GM12801 (cell line): ENCODE results near the gene NLRP1.

ENCODE experiments used
- TF ChIP-seq, protein P1 (sequence below): IDR thresholded peaks from one replicate; pipeline ENCODE4 v1.5.1; 2011; ENCODE audit warnings: control low read depth; ENCODE audit not compliant: insufficient read length; ENCODE audit errors: extremely low read depth

NLRP1 gene

DNA sequence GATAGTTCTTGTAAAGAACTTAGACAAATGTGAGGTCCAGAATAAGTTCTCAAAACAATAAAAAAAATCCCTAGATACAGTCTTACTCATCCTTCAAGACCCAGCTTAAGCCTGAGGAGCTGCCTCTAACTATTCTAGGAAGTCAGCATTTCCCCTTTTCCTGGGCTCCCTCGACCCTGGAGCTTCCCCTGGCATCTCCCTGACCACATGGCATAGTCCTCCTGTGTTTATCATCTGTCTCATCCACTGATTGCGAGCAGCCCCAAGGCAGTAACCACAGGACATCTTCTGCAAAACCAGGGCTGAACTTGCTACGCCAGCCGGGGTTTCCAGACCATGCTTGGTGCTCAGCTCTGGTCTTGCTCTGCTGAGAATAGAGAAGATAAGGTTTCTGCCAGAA, 36.7 kb upstream of the NLRP1 start:
- TF ChIP-seq, protein P1, sequence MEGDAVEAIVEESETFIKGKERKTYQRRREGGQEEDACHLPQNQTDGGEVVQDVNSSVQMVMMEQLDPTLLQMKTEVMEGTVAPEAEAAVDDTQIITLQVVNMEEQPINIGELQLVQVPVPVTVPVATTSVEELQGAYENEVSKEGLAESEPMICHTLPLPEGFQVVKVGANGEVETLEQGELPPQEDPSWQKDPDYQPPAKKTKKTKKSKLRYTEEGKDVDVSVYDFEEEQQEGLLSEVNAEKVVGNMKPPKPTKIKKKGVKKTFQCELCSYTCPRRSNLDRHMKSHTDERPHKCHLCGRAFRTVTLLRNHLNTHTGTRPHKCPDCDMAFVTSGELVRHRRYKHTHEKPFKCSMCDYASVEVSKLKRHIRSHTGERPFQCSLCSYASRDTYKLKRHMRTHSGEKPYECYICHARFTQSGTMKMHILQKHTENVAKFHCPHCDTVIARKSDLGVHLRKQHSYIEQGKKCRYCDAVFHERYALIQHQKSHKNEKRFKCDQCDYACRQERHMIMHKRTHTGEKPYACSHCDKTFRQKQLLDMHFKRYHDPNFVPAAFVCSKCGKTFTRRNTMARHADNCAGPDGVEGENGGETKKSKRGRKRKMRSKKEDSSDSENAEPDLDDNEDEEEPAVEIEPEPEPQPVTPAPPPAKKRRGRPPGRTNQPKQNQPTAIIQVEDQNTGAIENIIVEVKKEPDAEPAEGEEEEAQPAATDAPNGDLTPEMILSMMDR: no peak

DNA sequence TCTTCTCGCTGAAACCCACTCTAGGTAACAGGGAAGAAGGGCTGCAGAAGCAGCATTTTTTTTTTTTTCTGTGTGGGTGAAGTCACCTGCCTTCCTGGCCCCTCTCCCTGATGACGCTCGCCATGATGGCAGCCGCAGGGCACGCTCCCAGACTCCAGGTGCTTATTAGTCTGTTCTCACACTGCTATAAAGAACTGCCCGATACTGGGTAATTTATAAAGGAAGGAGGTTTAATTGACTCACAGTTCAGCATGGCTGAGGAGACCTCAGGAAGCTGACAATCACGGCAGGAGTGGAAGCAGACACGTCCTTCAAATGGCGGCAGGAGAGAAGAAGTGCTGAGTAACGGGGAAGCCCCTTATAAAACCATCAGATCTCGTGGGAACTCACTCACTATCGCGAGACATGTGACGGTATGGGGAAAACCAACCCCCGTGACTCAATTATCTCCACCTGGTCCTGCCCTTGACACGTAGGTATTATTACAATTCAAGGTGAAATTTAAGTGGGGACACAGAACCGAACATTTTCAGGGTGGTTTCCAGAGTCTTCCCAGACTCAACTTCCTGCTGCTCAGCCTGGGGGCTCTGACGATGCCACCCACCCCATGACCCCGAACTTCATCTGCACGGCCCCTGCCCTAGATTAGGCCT, 34.9 kb upstream of the NLRP1 start:
- TF ChIP-seq, protein P1: no peak

DNA sequence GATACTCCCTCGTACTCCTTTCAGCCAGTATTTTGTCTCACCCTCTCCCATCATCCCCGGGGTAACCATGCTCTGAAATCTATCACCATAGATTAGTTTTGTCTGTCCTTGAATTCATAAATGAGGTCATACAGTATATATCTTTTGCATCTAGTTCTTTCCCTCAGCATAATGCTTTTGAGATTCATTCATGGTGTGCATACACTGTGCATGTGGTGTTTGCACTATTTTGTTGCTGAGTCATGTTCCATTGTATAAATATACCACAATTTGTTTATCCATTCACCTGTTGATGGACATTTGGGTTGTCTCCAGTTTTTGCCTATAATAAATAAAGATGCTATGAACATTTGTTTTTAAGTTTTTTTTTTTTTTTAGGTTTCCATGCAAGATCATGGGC, 34.2 kb upstream of the NLRP1 start:
- TF ChIP-seq, protein P1: no peak

DNA sequence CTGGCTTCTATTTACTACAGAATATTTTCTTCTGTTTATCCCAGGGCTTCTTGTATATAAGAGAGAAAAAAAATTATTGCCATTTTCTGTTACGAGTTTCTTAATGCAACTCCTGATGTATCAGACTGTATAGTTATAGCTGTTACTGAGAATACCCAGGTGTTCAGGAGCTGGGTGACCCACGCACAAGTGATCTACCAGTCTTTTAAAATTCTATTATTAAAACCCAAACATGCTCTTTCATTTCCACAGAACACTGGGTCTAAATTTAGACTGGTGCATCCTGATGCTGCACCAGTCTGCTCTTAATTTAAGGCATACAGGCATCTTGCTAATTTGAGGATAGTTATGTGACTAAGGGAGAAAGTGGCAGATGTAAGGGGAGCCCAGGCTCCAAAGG, 31.2 kb upstream of the NLRP1 start:
- TF ChIP-seq, protein P1: no peak

GRCh38 chr17:5610956-5611355, 26.6 kb upstream of the NLRP1 start:
- TF ChIP-seq, protein P1: no peak

DNA sequence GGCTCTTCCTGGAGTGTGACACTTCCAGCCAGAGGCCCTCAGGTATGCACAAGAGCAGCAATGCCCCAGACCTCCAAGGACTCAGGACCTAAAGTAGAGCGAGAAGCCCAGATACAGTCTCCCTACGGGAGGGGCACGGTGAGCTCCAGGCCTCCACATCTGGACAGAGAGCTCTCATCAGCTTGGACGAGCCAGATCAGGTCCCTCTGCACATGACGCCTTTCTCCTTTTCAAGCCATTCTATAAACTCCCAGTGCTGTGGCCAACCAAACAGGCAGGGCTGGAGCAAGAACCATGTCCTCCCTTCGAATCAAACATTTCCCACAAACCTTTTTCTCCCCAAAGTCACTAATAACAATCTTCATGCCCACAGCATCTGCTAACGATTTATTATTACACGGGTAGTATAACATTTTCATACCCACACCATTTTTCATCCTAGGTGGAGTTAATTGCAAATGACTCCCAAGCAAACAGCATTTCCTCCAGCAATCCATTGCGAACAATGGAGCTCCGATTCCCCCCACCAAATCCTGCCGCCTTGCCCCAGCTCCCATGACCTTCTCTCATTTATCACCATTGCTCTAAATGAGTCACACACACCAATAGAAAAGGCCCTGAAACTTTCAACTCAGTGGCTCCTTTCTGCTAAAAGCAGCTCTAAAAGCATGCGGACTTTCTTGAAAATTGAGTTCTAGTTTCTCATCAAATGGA, 24.2 kb upstream of the NLRP1 start:
- TF ChIP-seq, protein P1: no peak

GRCh38 chr17:5607946-5608345, 23.6 kb upstream of the NLRP1 start:
- TF ChIP-seq, protein P1: no peak
